Choroid plexus epithelial cell (primary cell): ENCODE measurements around the gene CALN1.

Experiments
- DNase-seq: peaks from one replicate; pipeline ENCODE4 v3.0.0-alpha.2; 2010; ENCODE audit warnings: low read depth
- H3K4me3 ChIP-seq: 2 replicates; pipeline ENCODE4 v1.5.1; 2011; ENCODE audit warnings: low read depth, mild to moderate bottlenecking, control low read depth, low read length, moderate library complexity
- TF ChIP-seq, protein P1 (sequence below): conservative IDR thresholded peaks from 2 replicates; pipeline ENCODE4 v1.5.1; 2011; ENCODE audit warnings: low read depth, mild to moderate bottlenecking, control low read depth, inconsistent platforms, low read length, moderate library complexity

CALN1 gene

DNA sequence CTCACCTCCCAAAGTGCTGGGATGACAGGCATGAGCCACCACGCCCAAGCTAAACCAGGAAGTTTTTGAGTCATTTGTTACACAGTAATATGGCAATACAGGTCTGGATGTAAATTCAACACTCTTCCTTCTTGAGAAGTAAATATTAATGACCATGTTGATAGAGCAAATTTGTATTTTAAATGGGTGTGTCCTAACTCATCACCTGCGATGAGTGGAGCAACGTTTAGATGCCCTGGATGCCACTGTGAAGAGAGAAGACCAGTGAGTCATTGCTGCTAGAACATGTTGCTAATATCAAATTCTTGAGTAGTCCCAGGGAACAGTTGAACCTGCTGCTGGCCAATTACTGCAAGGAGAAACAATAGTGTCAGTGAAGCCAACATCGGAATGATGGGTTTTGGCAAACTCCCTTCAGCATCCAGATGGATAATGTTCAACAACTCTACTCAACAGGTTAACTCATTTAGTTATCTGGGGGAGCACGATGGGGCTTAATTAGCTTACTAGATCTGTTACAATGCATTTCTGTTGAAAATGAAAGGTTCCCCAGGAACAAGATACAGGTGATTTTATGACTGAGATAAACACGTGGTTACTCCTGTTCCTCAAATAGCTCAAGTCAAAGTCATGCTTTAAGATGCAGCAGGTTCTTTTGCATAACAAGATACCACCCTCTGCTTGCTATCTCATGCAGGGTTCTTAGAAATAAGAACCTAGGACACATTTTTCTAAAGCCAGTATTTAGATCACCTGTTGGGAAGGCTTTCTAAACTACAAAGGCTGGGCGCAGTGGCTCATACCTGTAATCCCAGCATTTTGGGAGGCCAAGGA lies 146.8 kb downstream of the CALN1 start:
- TF ChIP-seq, protein P1, sequence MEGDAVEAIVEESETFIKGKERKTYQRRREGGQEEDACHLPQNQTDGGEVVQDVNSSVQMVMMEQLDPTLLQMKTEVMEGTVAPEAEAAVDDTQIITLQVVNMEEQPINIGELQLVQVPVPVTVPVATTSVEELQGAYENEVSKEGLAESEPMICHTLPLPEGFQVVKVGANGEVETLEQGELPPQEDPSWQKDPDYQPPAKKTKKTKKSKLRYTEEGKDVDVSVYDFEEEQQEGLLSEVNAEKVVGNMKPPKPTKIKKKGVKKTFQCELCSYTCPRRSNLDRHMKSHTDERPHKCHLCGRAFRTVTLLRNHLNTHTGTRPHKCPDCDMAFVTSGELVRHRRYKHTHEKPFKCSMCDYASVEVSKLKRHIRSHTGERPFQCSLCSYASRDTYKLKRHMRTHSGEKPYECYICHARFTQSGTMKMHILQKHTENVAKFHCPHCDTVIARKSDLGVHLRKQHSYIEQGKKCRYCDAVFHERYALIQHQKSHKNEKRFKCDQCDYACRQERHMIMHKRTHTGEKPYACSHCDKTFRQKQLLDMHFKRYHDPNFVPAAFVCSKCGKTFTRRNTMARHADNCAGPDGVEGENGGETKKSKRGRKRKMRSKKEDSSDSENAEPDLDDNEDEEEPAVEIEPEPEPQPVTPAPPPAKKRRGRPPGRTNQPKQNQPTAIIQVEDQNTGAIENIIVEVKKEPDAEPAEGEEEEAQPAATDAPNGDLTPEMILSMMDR: no peak
- no peak overlapping the region for H3K4me3 ChIP-seq
- no peak for DNase-seq

DNA sequence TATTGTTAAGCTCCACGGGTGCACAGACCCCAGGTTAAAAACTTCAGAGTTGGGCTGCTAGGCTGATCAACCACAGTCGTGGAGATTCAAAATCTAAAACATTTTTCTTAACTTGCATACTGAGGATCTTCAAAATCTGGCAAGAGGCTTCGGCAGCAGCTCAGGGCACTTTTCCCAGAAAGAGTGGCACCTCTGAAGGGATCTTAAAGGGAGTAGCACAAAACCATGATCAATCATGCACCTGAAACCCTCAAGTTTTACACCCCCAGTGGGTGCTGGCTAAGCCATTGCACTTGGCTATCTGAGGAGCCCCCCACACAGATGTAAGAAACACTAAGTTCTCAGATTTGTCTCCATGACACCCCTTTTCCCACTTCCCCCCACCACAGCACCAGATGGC lies 151.7 kb downstream of the CALN1 start:
- no peak for DNase-seq
- H3K4me3 ChIP-seq: no peak overlapping the region
- TF ChIP-seq, protein P1: no peak

DNA sequence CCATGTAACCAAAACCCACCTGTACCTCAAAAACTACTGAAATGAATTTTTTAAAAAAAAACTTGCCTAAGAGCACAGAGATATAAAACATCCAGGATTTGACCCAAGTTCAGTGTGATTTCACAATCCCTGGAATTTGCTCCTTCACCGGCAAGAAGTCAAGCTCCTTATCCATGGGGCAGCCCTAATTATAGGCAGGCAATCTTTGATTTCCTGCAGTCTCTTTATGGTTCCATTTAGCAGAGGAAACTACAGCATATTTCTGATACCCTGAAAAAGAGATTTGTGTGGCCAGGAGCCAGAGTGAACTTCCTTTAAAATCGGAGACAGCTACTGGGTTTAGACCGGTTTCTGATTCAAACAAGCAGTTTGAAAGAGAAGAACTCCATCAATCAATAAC lies 154.1 kb downstream of the CALN1 start:
- DNase-seq: no peak
- H3K4me3 ChIP-seq: no peak overlapping the region
- TF ChIP-seq, protein P1: no peak

DNA sequence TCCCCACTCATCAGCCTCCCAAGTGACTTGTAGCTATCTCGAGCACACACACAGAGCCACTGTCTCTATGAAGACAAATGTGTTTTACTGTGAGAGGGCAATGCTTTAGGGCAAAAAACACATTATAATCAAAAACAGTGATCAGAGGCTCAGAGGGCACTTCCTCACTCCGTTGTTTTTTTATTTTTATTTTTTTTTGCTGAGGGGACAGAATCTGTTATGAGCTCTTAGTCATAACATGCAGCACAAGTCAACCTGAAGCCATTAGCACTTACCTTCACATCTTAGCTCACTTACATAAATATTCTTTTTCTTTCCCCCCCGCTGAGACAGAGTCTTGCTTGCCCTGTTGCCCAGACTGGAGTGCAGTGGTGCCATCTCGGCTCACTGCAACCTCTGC lies 157.7 kb downstream of the CALN1 start:
- H3K4me3 ChIP-seq: no peak overlapping the region
- no peak for DNase-seq
- TF ChIP-seq, protein P1: no peak

DNA sequence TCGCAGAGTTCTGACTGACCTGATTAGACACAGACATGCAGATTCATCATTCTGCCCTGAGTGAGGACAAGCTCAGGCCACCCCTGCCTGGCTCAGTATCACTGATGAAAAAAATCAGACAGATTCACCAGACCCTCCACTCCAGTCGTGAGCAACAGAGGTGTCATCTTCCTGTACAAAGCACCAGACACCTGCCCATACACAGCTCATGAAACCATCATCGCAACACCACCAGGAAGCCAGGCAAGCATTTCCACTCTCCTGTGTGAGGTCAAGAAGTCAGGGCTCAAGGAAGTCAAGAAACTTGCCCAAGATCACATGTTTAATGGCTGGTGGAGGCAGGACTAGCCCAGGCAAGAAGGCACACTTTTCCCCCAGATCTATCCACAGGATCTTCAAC lies 163.0 kb downstream of the CALN1 start:
- no peak overlapping the region for H3K4me3 ChIP-seq
- TF ChIP-seq, protein P1: no peak
- DNase-seq: no peak

DNA sequence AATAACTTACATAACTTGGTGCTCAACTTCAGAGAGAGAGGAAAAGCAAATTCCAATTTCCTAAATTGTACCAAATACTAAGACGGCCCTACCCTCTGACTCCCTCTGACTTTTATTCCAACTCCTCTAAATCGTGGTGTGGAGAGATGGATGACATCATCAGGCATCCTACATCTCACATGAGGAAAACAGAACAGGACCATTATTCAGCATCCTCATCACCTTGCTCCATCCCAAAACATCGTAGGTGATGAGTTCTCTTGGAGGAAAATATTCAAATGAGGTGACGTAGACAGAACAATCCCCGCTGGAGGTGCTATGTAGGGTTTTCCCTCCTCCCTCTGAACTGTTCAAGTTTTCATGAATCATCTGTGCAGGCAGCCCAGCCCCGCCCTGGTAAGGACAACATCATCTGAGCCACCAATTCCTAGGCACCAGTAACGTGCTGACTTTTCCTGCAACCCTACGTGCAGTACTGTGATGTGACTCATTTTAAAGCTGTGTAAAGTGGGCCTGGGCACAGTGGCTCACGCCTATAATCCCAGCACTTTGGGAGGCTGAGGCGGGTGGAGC lies 167.2 kb downstream of the CALN1 start:
- no peak overlapping the region for H3K4me3 ChIP-seq
- TF ChIP-seq, protein P1: no peak
- DNase-seq: no peak

DNA sequence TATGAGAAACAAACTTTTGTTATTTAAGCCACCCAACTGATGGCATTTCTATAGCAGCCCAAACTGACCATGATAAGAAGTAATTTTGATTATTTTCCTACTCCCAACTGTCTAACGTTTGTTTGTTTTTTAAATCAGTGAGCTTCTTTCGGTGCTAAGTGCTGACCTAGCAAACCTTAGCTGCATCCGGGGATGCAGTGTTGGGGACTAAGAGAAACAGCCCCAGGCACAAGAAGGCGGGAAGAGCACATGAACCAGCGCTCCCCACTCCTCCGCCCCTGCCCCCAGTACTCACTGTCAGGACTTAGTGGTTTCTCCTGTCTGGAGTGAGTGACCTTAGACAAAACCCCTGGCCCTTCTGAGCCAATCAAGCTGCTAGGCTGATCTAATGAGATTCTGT lies 168.8 kb downstream of the CALN1 start:
- no peak for DNase-seq
- TF ChIP-seq, protein P1: no peak
- H3K4me3 ChIP-seq: no peak overlapping the region
